MCF 10A (cell line): ENCODE results near the gene PHF8. TPM values are rescaled to one million over a fixed set of nuclear protein-coding genes. Genes with fewer than 3 reads are reported as not detected.

Experiments
- BruUV-seq: library from RNA; stranded (reverse); fragments of 400-500 nt; replicated peaks from 2 replicates; lab custom pipeline; 2021; lab: Mats Ljungman, UMichigan
- CTCF ChIA-PET: fragments of 300-600 bp; sonication (Branson Sonifier 250); formaldehyde crosslinking; extraction: SDS; loops from one replicate; lab custom pipeline; 2021; ENCODE audit warnings: antibody characterized with exemption, inconsistent platforms; lab: Yijun Ruan, JAX
- POLR2A ChIA-PET: fragments of 300-600, 350-650 bp; sonication (Branson Sonifier 250); formaldehyde crosslinking; extraction: SDS; loops from one replicate; lab custom pipeline; 2020; ENCODE audit warnings: antibody characterized with exemption, inconsistent platforms; lab: Yijun Ruan, JAX
- DNase-seq: peaks from one replicate; pipeline ENCODE4 v3.0.0-alpha.2; 2018; ENCODE audit not compliant: unreplicated experiment
- H3K27ac Mint-ChIP-seq: one replicate; pipeline ENCODE4 v1.8.0; 2022; ENCODE audit warnings: mild to moderate bottlenecking, low read depth, mixed read lengths; ENCODE audit not compliant: unreplicated experiment
- H3K27me3 Mint-ChIP-seq: one replicate; pipeline ENCODE4 v1.8.0; 2022; ENCODE audit warnings: mixed read lengths; ENCODE audit not compliant: insufficient read depth, unreplicated experiment
- H3K36me3 Mint-ChIP-seq: one replicate; pipeline ENCODE4 v1.8.0; 2022; ENCODE audit warnings: mild to moderate bottlenecking, moderate library complexity, mixed read lengths; ENCODE audit not compliant: insufficient read depth, unreplicated experiment
- H3K4me1 Mint-ChIP-seq: one replicate; pipeline ENCODE4 v1.8.0; 2022; ENCODE audit warnings: mixed read lengths; ENCODE audit not compliant: insufficient read depth, unreplicated experiment
- H3K4me3 Mint-ChIP-seq: one replicate; pipeline ENCODE4 v1.8.0; 2022; ENCODE audit warnings: mild to moderate bottlenecking, moderate library complexity, mixed read lengths; ENCODE audit not compliant: unreplicated experiment
- H3K9me3 Mint-ChIP-seq: one replicate; pipeline ENCODE4 v1.8.0; 2022; ENCODE audit warnings: mixed read lengths; ENCODE audit not compliant: unreplicated experiment
- CTCF ChIP-seq: fragments of 200-600 bp; IDR thresholded peaks from one replicate; pipeline ENCODE4 v1.8.0; 2022; ENCODE audit warnings: antibody characterized with exemption, mild to moderate bottlenecking; ENCODE audit not compliant: unreplicated experiment
- intact Hi-C: fragments of 100-400 bp; cut with micrococcal nuclease; formaldehyde crosslinking; loops from 2 replicates; pipeline ENCODE4 v1.14.1; 2022
- total RNA-seq: library from RNA; stranded (reverse); gene quantifications from 2 replicates; pipeline ENCODE4 v1.2.3, GENCODE V29; 2022

PHF8 gene
- total RNA-seq, 1 experiment from 2014 or later = 22.5 TPM

DNA sequence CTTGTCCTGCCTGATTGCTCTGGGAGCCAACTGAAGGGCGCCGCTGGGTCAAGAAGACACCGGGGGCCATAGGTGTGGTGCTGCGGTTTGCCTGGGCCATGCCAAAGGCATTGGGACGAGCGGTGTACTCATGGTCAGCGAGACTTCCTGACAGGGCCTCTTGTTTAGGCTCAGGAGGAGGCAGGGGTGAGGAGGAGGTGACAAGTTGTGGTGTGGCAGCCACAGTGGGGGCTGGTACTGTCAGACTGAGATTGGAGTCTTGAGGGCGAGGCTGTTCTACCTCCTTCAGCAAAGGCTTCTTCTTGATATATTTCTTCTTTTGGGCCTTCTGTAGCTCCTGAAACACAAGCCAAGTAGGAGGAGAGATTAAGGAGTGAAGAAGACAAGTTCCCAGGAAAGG, 104.1 kb downstream of the PHF8 start:
- ChIA-PET CTCF (no interaction called here), POLR2A (interaction anchor here (1.0 kb wide), 1 partner anchor 9 kb away, joined by 3 read pairs; no protein-coding TSS in a partner anchor)
- BruUV-seq = no TSS peak
- no peaks in the 10 kb centered on the region for H3K9me3 Mint-ChIP-seq
- peaks cover 75% of the 10 kb centered on the region for H3K27me3 Mint-ChIP-seq
- DNase-seq = no peak
- no peak overlapping the region for H3K27ac Mint-ChIP-seq
- H3K36me3 Mint-ChIP-seq = peaks cover 18% of the 10 kb centered on the region
- intact Hi-C loops = no loop called here
- H3K4me1 Mint-ChIP-seq = no peaks in the 10 kb centered on the region
- TF ChIP-seq CTCF = no peak
- no peak overlapping the region for H3K4me3 Mint-ChIP-seq

DNA sequence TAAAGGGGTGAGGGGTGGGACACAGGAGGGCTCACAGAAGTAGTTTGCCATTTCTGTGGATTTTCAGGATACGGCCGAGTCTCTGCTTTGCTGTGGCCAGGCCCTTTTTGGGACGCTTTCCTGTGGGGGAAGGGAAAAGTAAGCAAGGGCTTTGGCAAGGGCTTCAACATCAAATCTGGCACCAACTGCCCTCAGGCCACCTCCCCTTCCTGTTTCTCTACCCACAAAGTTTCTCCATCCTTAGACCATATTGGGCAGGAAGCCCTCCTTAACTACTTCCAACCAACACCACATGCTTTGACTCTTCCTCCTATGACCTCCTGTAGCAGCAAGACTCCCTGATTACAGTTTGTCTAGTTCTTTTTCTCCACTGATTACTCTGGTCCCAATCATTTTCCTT, 105.1 kb downstream of the PHF8 start:
- Mint-ChIP-seq H3K27me3 (peaks cover 83% of the 10 kb centered on the region), H3K27ac (no peak overlapping the region), H3K36me3 (peaks cover 13% of the 10 kb centered on the region), H3K4me3 (no peak overlapping the region), H3K4me1 (no peaks in the 10 kb centered on the region), H3K9me3 (no peaks in the 10 kb centered on the region)
- POLR2A ChIA-PET = no interaction called here
- no peak for TF ChIP-seq CTCF
- no peak for DNase-seq
- intact Hi-C loops = no loop called here
- BruUV-seq = no TSS peak
- CTCF ChIA-PET = no interaction called here

- H3K4me1 Mint-ChIP-seq = no peaks in the 10 kb centered on the region
- H3K27me3 Mint-ChIP-seq = peaks cover 30% of the 10 kb centered on the region
- DNase-seq = peak; percentile 27
- H3K36me3 Mint-ChIP-seq = peaks cover 12% of the 10 kb centered on the region
- no peaks in the 10 kb centered on the region for H3K9me3 Mint-ChIP-seq
- no peak overlapping the region for H3K27ac Mint-ChIP-seq
- no peak overlapping the region for H3K4me3 Mint-ChIP-seq
- CTCF ChIA-PET = no interaction called here
- no TSS peak for BruUV-seq
- intact Hi-C loops = no loop called here
- no peak for TF ChIP-seq CTCF
- POLR2A ChIA-PET = interaction anchor here (0.6 to 1.1 kb wide), 3 partner anchors 10 to 330 kb away, joined by 3 read pairs; no protein-coding TSS in a partner anchor
These were observed 113.5 kb downstream of the PHF8 start for GRCh38 chrX:53930515-53931380.

GRCh38 chrX:53926030-53926429, 118.2 kb downstream of the PHF8 start:
- H3K4me1 Mint-ChIP-seq = no peaks in the 10 kb centered on the region
- H3K36me3 Mint-ChIP-seq = peaks cover 7% of the 10 kb centered on the region
- BruUV-seq = no TSS peak
- ChIA-PET POLR2A (interaction anchor here (0.7 kb wide), 1 partner anchor 243 kb away, joined by 4 read pairs; no protein-coding TSS in a partner anchor), CTCF (interaction anchor here (0.6 kb wide), 1 partner anchor 220 kb away, joined by 4 read pairs; no protein-coding TSS in a partner anchor)
- no peak overlapping the region for H3K27ac Mint-ChIP-seq
- no peak for TF ChIP-seq CTCF
- intact Hi-C loops = no loop called here
- peaks cover 31% of the 10 kb centered on the region for H3K27me3 Mint-ChIP-seq
- no peaks in the 10 kb centered on the region for H3K9me3 Mint-ChIP-seq
- no peak for DNase-seq
- no peak overlapping the region for H3K4me3 Mint-ChIP-seq
